ENCODE measurements around the gene AMY2B. TPM values are rescaled to one million over a fixed set of nuclear protein-coding genes. Genes with fewer than 3 reads are reported as not detected.
"Not testable (repeated sequence)": the region's sequence is repeated elsewhere in the genome, so short reads cannot be mapped to it uniquely, and the experiment has no call there.

The AMY2B gene
- total and polyA plus RNA-seq, 9 donors = 16.3 to 59.7 (median 29.1) TPM

DNA sequence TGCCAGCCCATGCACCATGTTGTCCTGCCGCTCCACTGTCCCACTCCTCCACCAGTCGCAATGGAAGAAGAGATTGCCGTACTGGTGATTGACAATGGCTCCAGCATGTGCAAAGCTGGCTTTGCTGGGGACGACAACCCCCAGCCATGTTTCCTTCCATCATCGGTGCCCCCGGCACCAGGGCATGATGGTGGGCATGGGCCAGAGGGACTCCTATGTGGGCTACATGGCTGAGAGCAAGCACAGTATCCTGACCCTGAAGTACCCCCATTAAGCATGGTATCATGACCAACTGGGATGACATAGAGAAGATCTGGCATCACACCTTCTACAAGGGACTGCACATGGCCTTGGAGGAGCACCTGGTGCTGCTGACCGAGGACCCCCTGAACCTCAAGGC, 1.9 kb upstream of the AMY2B start:
- Histone ChIP-seq H3K9me3 (no peaks in the 10 kb centered on the region), H3K4me1 (ENCODE audit: insufficient read depth) (no peaks in the 10 kb centered on the region), H3K27me3 (no peaks in the 10 kb centered on the region), H3K4me3 (no peak overlapping the region), H3K36me3 (no peaks in the 10 kb centered on the region), H3K27ac (no peak overlapping the region)
- TF ChIP-seq EP300 (IDR thresholded peaks at IDR 0.05) (no peak), POLR2A (IDR thresholded peaks at IDR 0.05) (no peak)
- TF ChIP-seq, protein P1, sequence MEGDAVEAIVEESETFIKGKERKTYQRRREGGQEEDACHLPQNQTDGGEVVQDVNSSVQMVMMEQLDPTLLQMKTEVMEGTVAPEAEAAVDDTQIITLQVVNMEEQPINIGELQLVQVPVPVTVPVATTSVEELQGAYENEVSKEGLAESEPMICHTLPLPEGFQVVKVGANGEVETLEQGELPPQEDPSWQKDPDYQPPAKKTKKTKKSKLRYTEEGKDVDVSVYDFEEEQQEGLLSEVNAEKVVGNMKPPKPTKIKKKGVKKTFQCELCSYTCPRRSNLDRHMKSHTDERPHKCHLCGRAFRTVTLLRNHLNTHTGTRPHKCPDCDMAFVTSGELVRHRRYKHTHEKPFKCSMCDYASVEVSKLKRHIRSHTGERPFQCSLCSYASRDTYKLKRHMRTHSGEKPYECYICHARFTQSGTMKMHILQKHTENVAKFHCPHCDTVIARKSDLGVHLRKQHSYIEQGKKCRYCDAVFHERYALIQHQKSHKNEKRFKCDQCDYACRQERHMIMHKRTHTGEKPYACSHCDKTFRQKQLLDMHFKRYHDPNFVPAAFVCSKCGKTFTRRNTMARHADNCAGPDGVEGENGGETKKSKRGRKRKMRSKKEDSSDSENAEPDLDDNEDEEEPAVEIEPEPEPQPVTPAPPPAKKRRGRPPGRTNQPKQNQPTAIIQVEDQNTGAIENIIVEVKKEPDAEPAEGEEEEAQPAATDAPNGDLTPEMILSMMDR (IDR thresholded peaks at IDR 0.05) = no peak
- WGBS, 3 donors = 96% methylated on average over 7 of the region's 7 CpGs
- intact Hi-C loops (cut with DNase I) = no loop called here
- DNase-seq = no peak

- no peaks in the 10 kb centered on the region for H3K36me3 ChIP-seq
- H3K4me1 ChIP-seq (ENCODE audit: insufficient read depth) = no peaks in the 10 kb centered on the region
- no peak overlapping the region for H3K4me3 ChIP-seq
- no peaks in the 10 kb centered on the region for H3K27me3 ChIP-seq
- no peak for TF ChIP-seq EP300 (IDR thresholded peaks at IDR 0.05)
- TF ChIP-seq POLR2A (IDR thresholded peaks at IDR 0.05) = no peak
- TF ChIP-seq, protein P1 (IDR thresholded peaks at IDR 0.05) = no peak
- no peak for DNase-seq
- intact Hi-C loops (cut with DNase I) = no loop called here
- H3K9me3 ChIP-seq = no peaks in the 10 kb centered on the region
- no peak overlapping the region for H3K27ac ChIP-seq
Observed at GRCh38 chr1:103576065-103576464, 4.7 kb downstream of the AMY2B start.

DNA sequence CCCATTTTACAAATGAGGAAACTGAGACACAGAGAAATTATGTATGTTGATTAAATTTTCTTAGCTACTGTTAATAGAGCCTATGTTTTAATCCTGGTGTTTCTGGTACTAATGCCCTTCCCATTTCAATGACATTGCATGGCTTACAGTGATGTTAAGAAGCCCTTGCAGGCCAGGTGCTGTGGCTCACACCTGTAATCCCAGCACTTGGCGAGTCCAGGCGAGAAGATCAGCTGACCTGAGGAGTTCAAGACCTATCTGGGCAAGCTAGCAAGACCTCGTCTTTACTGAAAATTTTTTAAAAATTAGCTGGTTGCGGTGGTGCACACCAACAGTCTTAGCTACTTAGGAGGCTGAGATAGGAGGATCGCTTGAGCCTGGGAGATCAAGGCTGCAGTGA, 5.4 kb downstream of the AMY2B start:
- H3K27me3 ChIP-seq; DNase-seq; H3K4me3 ChIP-seq; H3K27ac ChIP-seq; H3K9me3 ChIP-seq; intact Hi-C loops (cut with DNase I); H3K36me3 ChIP-seq; H3K4me1 ChIP-seq (ENCODE audit: insufficient read depth): not testable (repeated sequence)
- 89 to 99% (median 92%) methylated on average over 3 to 5 of the region's 5 CpGs for WGBS, 3 donors

DNA sequence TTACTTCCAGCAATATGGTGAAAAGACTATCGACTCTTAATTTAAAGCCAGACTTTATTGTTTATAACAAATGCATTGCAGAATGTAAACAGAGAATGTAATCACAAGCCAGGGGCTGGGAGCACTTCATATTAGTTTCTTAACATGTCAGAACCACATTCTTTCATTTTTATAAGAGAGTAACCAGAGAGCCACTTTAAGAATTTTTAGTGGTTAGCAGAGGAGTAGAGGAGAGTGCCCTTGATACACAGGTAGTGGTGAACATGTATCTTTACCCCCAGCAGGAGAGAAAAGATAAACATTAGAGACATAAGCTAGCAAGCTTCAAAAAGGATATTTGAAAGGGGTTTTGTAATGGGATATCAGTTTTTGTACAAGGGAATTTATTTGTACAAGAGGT, 11.1 kb downstream of the AMY2B start:
- TF ChIP-seq POLR2A (IDR thresholded peaks at IDR 0.05) = no peak
- no peak for TF ChIP-seq EP300 (IDR thresholded peaks at IDR 0.05)
- TF ChIP-seq, protein P1 (IDR thresholded peaks at IDR 0.05) = no peak
- intact Hi-C loops (cut with DNase I) = no loop called here

DNA sequence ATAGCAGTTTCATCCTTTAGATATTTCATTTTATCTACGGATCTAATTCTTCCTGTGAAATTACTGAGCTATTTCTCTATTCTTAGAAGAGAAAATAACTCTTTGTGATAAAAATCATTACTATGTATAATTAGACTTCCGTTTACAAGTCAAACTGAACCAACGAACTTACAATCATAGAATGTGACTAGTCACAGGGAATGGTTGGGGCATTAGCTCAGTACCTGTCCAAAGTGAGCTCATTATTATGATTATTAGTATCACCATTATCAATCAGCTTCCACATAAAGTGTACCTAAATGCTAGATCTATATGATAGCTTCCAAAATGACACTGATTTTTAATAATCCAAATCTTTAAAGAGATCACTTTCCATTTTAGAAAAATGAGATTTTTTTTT, 12.5 kb downstream of the AMY2B start:
- 84 to 91% (median 91%) methylated on average over 3 of the region's 3 CpGs for WGBS, 3 donors
- intact Hi-C loops (cut with DNase I) = no loop called here
- no peaks in the 10 kb centered on the region for H3K27me3 ChIP-seq
- H3K4me3 ChIP-seq = no peak overlapping the region
- TF ChIP-seq POLR2A (IDR thresholded peaks at IDR 0.05) = no peak
- TF ChIP-seq, protein P1 (IDR thresholded peaks at IDR 0.05) = no peak
- no peak for TF ChIP-seq EP300 (IDR thresholded peaks at IDR 0.05)
- H3K27ac ChIP-seq = no peak overlapping the region
- no peak for DNase-seq
- H3K9me3 ChIP-seq = no peaks in the 10 kb centered on the region
- no peaks in the 10 kb centered on the region for H3K36me3 ChIP-seq
- H3K4me1 ChIP-seq (ENCODE audit: insufficient read depth) = no peaks in the 10 kb centered on the region

More for the DNA sequence above, 11.1 kb downstream of the AMY2B start:
- no peak overlapping the region for H3K4me3 ChIP-seq
- H3K27me3 ChIP-seq = no peaks in the 10 kb centered on the region
- H3K36me3 ChIP-seq = no peaks in the 10 kb centered on the region
- DNase-seq = no peak
- WGBS, 3 donors = 9 to 40% (median 12%) methylated on average over 1 of the region's 1 CpG
- no peaks in the 10 kb centered on the region for H3K4me1 ChIP-seq (ENCODE audit: insufficient read depth)
- no peaks in the 10 kb centered on the region for H3K9me3 ChIP-seq
- H3K27ac ChIP-seq = no peak overlapping the region

All from ovary (tissue), 9 donors.